Stimulated activated CD4-positive, alpha-beta T cell treated with anti-CD3 and anti-CD28 coated beads, Interleukin-15, amount 100 ng/mL, for 48 hours (primary cell): ENCODE measurements around the gene TSKU.
A peak's percentile ranks its signal among the peaks of the same experiment; 100 is the strongest.

Experiments
- DNase-seq, 2 donors: peaks; one replicate each; pipeline ENCODE4 v3.0.0-alpha.2; 2020; ENCODE audit warnings: low read depth in 2 of 2

TSKU gene

DNA sequence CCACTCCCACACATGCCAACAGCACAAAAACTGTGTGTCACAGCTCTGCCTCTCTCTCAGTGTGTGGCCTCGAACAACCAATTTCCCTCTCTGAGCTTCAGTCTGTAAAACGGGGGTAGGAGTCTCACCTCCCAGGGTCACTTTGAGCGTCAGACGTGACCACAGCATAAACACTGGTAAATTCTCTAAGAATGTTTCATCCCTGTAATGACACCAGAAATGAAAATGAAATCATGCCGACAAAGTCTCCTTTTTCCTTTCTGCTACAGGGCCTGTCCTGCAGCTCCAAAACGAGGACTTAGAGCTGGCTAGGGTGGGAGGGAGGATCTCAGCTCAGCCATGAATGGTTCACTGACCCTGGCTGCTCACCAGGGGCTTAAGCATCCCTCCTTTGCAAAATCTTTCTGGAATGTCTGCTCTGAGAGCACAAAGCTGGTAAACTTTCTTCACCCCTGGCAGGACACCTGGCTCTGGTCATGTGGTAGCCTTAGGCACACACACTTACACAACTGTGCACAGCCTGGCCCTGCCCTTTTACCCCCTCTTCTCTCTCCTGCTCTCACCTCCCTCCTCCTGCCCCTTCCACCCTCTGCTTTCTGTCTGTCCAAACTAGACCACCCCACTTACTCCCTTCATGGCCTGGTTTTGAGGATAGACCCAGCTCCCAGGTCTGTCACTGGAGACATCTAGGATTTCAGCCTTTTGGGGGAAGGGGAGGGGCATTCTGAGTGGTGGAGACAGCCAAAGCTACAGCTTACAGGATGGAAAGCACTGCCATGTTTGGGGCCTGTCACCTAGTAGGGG, 12.3 kb upstream of the TSKU start:
- no peak for DNase-seq

DNA sequence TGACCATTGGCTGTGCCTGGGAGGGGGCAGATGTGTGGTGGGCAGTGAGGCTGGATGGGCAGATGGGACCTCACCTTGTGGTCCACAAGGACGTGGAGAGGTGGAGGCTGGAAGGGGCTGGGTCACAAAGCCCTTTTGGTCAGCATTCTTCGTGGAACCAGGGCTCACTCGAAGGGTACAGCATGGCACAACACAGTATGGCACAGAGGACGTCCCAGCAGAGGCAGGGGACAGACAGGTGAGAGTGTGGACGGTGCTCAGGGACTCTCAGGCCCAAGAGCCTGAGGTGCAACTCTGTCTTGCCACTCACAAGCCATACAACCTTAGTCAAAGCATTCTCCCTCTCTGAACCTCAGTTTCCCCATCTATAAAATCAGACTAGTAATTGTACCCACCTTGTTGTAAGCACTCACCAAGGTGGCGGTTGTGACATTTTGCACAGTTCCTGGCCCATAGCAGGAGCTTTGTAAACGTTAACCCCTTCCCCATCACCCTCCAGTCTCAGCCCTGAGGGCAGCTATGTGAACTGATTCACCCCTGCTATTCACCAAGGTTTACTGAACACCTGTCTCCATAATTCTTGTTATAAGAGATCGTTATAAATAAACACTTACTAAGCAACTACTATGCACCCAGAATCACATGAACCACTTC, 11.6 kb upstream of the TSKU start:
- no peak for DNase-seq

DNA sequence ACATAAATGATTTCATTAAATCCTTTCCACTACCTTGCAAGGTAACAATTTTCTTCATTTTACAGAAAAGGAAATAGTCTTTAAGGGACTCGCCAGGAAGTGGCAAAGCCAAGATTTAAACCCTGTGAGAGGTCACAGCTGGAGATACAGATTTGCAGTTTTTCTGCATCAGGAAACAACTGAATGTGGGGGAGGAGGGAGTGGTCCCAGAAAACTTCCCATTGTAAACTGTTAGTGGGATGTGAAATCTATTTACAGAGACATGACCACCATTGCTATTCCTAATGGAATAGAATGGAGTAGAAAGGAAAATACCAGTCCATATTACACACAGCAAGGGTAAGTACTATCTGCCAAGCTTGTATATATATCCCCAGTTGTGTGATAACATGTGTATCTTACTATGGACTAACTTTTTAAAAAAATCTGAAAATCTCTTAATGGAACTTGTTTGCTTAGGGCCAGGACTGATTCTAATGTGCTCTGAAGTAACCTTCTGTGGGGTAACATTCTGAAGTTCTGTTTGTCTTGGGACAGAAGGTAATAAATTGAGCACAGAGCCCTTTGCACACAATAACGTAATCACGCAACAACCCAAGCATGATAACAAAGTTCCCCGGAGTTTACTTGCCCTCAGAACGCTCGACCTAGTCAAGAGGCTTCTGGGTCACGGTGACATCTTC, 10.9 kb upstream of the TSKU start:
- no peak for DNase-seq

DNA sequence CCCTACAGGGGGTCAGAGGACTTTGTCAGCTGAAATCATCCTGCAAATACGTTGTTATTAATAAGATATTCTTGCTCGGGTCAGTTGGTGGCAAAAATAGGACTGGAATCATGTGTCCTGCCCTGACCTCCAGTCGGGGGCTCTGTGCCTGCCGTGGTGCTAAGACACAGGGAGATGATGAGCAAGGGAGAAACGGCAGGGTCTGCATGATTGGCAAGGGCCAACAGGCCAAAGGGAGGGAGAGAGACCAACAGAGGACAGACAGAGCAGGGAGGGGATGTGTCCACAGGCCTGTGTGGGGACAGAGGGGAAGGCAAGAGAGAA, 10.4 kb upstream of the TSKU start:
- no peak for DNase-seq

DNA sequence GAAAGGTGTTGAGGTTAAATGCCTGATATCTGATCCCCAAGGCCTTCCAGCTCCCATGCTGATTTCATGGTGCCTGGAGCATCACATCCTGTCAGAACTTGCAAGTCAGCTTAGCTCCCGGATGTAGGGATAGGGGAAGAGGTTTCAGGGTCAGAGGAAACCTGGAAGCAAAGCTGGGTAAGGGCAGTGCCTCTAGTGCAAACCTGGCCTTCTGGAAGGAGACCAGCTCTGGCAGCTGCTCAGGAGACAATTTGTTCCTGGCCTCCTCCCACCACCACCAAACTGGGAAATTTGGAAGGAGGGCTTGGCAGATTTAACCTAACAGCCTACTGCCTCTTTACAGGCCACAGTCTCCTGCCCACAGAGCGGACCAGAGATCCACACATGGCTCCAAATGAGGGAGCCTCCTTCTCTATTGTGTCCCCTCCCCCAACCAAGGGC, 9.2 kb upstream of the TSKU start:
- DNase-seq, result no peak

DNA sequence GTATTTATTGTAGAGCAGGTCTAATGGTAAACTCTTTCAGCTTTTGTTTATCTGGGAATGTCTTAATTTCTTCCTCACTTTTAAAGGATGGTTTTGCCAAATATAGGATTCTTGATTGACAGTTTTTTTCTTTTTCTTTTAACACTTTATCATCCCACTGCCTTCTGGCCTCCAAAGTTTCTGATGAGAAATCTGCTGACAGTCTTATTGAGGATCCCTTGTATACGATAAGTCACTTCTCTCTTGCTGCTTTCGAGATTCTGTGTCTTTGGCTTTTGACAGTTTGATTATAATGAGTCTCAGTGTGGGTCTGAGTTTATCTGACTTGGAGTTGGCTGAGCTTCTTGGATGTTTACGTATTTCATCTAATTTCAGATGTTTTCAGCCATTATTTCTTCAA, 6.7 kb upstream of the TSKU start:
- DNase-seq, result no peak

DNA sequence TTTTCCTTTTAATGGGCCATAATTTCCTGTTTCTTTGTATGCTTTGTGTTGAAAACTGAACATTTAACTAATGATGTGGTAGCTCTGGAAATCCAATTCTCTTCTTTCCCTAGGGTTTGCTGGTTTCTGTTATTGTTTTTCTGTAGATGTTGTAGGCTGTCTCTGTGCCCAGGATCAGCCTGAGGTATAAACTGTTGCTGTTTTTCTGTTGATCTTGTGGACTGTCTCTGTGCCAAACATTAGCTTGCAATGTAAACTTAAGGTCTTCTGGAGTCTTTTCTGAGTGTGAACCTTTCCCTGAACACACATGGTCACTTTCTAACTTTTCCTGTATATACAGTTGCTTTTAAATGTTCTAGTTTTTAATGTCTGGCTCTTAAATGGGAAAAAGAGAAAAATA, 5.9 kb upstream of the TSKU start:
- no peak for DNase-seq

DNA sequence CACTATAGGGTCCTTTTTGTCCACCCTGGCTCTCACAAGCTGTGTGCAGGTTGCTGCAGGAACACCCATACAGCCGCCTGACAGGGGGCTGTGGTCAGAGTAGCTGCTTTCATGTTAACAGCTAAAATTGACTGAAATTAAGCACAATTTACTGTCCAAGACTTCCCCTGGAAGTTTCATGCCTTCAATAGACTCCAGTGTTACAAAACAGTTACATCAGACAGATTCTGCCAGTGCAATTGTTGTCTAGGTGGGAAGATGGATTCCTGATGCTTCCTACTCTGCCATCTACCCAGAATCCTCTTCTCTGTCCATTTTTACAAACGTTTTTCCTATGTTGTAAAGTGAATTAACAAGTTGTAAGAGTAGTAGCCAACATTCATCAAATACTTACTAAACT, 5.3 kb upstream of the TSKU start:
- no peak for DNase-seq

DNA sequence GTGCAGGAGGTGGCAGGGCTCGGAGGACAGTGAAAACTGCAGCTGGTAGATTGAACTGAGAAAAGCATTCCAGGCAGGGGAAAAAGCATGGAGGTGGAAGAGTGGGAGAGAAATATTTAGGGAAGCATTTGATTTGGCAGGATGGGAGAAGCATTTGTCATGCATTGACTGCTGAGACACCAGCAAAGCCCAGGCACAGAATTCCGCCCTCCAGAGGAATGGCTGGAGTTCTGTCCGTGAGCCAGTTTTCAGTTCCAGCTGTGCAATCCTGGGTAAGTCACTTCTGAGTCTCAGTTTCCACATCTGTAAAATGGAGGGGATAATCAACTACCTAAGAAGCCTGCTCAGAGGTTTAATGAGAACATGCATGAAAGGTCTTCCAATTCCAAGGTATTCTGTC, 4.3 kb upstream of the TSKU start:
- no peak for DNase-seq

DNA sequence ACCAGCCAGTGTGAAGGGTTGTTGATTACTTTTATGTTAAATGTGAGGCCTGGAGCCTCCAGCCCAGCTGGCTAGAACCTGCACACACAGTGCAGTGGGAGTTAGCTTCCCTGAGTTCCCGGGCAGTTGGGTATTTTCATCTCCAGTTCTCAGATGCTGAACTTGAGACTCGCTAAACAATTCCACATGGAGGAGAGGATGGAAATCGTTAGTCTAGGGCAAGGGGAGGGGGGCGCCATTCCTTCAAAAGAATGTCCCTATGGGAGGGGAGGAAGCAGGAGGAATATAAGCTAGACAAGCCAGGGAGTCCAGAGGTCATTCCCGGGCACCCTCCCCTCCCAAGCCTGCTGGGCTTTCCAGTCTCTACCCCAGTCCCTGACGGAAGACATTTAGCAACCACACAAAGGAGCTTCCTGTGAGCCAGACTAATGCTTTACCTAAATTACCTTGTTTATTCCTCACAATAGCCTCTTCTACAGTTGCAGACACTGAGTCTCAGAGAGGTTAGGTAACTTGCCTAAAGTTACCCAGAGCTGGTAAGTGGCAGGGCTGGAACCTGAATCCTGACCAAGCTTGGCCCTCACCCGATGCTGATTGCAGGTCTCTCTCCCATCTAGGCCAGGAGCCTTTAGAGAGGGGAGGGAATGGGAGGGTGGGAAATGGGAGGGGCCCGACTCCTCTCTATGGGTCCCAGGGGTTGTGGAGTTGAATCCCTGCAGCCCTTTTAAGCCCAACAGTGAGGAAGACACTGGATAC, 1.9 kb upstream of the TSKU start:
- DNase-seq, result no peak

DNA sequence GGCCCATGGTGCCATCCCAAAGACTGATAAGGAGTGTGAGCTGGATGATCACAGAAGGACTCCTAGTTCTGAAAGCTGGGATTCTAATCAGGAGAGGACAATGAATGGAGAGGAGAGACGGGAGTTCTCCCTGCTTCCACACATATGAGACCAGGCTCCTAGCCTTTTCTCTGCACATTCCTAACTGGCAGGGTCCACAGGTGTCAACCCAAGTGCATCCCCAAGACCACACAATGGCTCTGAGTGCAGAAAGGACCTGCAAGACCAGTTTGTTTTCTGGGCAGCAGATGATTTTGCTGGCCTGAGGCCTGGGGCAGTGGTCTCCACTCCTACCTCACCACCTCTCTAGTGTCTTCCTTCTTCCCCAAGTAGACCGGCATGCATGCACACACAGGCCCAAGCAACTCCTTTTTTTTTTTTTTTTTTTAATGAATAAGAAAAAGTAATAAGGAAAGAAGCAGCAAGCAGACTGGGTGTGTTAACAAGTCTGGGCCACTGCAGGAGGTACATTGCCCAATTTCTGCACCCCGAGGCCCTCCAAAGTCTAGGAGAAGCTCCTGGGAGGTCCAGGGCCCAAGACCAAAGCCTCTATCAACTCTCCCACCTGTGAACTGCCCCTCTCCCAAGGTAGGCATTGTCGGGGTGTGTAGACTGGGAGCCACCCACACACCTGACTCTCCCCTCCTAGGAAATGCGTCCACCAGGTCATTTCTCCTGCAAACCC, 1.2 kb upstream of the TSKU start:
- no peak for DNase-seq

DNA sequence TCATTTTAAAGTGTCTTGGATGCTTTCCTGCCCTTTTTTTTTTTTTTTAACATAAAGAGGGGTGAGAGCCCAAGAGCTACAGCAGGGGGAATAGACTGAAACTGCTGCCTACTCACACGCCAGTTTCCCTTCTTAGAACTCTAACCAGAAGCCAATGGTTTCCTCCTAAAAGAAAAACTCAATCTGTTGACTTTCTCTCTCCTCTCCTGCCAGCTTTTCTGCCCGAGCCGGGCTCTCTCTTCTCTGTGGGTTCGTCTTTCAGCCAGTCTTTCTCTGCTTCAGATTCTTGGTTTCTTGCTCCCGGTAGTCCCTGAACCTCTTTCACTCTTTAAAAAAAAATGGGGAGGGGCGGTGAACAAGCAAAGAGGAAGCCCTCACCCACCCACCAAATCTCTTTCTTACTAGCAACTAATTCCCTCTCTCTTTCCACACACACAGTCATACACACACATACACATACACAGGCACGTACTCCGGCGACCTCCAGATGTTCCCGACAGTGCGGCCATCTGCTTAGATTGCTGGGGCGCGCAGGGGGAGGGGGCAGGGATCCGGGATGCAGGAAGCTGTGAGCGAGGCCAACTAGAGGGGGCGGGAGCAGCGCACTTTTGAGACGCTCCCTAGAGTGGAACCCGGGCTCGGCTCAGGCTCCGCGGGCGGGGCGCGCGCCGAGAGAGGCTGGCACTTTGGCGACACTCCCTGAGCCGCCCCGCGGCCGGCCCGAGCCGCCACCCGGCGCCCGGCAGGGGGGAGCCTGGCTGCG, 444 bp upstream of the TSKU start:
- peak; percentile 64 to 74 for DNase-seq

DNA sequence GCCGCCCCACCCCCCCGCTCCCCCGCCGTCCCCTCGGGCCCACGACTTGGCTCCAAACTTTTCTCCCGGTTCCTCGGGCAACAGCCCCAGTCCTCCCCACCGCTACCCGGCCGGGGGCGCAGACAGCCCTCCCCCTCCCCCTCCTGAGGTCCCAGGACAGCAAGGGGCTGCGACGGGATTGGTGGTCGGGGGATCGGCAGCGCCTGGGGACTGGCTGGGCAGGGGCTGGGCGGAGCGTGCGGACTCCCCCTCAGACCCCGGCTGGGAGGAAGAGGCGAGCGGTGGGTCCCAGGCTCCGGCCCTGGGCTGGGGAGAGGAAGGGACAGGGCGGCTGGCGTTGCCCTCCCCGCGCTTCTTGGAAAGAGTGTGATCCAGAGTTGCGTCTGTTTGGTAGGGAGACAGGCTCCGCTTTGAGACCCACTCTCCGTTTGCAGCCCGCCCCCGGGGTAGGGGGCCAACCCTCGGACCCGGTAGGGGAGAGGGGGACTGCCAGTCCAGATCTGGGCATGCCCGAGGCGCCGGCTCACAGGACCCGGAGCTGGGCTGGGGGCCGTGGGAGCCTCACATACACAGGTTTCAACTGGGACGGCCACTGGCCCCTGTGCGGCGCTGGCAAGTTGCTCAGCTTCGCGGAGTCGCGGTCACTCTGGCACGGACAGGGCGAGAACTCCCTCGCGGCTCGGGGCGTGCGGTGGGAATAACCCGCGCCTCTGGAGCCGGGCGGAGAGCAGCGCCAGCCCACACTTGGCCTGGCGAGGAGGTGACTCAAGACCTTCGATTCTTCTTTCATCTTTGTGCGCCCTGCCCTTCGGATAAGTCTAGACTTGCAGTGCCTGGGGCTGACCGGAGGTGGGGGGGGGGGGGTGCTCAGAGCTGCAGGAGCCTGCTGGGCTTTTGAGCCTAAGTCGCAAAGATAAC, 999 bp downstream of the TSKU start:
- no peak for DNase-seq

DNA sequence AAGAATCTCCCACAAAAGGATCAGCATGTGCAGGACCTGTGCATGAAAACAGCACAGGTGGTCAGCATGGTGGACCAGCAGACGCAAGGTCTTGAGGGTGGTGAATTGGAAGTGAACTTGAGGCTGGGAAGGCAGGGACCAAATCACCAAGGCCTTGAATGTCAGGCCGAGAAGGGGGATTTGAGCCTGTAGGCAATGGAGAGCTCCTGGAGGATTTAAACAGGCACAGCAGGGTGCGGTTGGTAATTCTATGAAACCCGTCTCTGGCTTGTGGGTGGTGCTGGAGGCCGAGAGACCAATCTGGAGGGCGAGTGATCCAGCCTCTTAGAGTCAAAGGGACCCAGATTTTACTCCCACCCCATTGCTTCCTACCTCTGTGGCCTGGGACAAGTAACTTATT, 2.4 kb downstream of the TSKU start:
- DNase-seq, result no peak

DNA sequence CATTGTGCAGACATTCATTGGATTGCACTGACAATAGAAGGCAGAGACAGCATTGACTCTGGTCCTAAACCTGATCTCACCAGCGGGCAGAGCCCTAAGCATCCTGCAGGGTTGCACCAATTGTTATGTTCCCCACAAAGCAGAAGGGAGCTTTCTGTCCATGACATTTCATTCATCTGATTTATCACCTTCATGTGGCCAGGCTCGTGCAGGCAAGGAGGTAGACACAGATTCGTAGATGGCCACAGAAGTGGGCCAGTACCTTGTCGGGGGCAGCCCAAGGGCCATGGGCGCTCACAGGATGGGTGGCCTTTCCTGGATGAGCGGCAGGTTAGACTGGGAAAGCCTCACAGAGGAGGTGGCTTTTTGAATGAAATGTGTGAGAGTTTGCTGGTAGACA, 2.9 kb downstream of the TSKU start:
- DNase-seq, result no peak

DNA sequence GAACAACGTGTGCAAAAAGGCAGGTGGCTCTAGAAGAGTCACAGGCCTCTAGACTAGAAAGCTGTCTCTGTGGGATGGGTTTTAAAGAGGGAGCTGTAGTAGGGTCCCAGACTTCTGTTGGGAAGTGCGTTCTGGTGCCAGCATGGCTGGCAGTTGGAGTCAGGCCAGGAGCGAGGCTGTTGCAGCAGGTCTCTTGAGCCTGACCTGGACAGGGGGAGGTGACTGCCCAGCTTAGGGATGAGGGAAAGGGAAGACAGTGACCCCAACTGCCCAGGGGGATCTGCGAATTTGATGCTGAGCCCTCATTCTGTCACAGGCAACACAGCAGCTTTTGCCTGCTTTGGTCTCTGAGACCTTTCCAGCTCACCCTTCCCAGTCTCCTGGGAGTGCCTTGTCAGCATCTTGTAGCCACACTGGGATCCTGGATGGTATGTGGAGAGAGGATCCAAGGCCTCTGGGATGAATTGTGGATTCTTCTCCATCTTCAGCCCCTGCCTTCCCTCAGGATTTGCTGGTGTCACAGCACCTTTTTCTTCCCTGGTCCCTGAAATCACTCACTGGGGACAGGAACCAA, 3.4 kb downstream of the TSKU start:
- no peak for DNase-seq

DNA sequence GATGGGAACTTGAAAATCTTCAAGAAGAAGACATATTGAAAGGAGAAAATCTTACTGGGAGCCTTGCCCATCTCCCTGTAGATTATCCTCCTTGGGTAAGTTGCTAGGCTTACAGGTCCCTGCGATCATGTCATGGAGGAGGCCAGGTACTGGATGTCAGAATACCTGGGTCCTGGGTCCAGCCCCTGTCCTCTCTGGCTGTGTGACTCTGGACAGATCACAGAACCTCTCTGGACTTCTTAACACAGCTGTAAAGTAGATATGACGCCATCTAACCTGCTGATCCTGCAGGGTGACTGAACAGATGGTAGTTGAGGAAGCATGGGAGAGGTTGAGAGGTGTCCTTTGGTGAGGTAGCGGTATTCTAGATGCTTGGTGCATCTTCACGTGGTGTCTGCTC, 4.1 kb downstream of the TSKU start:
- no peak for DNase-seq

DNA sequence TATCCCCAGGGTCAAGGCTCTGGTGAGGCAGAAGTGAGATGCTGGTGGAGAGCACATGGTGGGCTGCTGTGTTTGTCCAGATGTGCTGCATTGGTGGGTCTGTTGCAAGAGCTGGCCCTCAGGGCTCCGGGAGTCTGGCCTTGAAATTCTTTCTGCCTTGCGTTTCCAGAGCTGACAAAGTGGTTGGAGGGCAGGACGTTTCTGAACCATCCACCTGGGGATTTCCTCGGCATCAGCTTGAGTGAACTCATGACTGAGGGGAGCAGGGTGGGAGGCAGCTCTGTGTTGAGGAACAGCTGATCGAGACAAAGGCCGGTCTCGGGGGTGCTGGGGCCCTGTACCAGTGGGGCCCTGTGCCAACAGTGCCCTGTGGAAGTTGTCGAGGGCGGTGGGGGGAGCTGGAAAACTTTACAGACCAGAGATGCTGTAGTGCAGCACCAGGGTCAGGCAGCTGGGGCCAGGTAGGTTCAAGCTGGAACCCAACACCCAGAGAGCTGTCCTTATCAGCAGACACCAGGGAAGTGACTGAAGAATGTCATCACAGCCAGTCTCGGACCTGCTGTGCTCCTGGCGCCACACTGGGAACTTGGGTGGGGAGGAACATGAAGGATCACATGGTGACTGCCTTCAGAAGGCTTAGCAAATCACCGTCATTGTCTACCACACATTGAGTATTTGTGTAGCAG, 4.9 kb downstream of the TSKU start:
- DNase-seq, result no peak
